Activated gamma-delta T cell (primary cell): ENCODE data around the gene THUMPD2.

Experiments
- DNase-seq: peaks from one replicate; lab custom pipeline; 2025; lab: John Stamatoyannopoulos, UW

The THUMPD2 gene

GRCh38 chr2:39718483-39718882 is 60.6 kb downstream of the THUMPD2 start:
- DNase-seq = no peak

GRCh38 chr2:39717067-39717466 is 62.0 kb downstream of the THUMPD2 start:
- no peak for DNase-seq

- no peak for DNase-seq
These were observed 63.2 kb downstream of the THUMPD2 start for GRCh38 chr2:39715822-39716221.

- DNase-seq = no peak
These were observed 64.0 kb downstream of the THUMPD2 start for GRCh38 chr2:39715095-39715494.

GRCh38 chr2:39712953-39713352 is 66.1 kb downstream of the THUMPD2 start:
- no peak for DNase-seq

- no peak for DNase-seq
These were observed 68.3 kb downstream of the THUMPD2 start for GRCh38 chr2:39710807-39711206.

GRCh38 chr2:39708003-39708402 is 71.1 kb downstream of the THUMPD2 start:
- DNase-seq = no peak

GRCh38 chr2:39706945-39707344 is 72.1 kb downstream of the THUMPD2 start:
- no peak for DNase-seq

GRCh38 chr2:39706312-39706711 is 72.7 kb downstream of the THUMPD2 start:
- no peak for DNase-seq

- DNase-seq = no peak
These were observed 73.4 kb downstream of the THUMPD2 start for GRCh38 chr2:39705638-39706037.

- DNase-seq = no peak
These were observed 74.5 kb downstream of the THUMPD2 start for GRCh38 chr2:39704540-39704939.

GRCh38 chr2:39703181-39703872 is 75.7 kb downstream of the THUMPD2 start:
- no peak for DNase-seq

GRCh38 chr2:39701137-39701536 is 77.9 kb downstream of the THUMPD2 start:
- DNase-seq = no peak

- DNase-seq = no peak
These were observed 81.6 kb downstream of the THUMPD2 start for GRCh38 chr2:39697454-39697853.

- no peak for DNase-seq
These were observed 82.2 kb downstream of the THUMPD2 start for GRCh38 chr2:39696838-39697237.

- DNase-seq = no peak
These were observed 82.9 kb downstream of the THUMPD2 start for GRCh38 chr2:39696101-39696553.

- no peak for DNase-seq
These were observed 85.8 kb downstream of the THUMPD2 start for GRCh38 chr2:39693245-39693644.

- DNase-seq = no peak
These were observed 89.2 kb downstream of the THUMPD2 start for GRCh38 chr2:39689876-39690275.

- no peak for DNase-seq
These were observed 89.7 kb downstream of the THUMPD2 start for GRCh38 chr2:39689272-39689841.

- DNase-seq = no peak
These were observed 90.9 kb downstream of the THUMPD2 start for GRCh38 chr2:39688181-39688580.

GRCh38 chr2:39686456-39686855 is 92.6 kb downstream of the THUMPD2 start:
- no peak for DNase-seq
